H1 (cell line): ENCODE measurements around the gene ACSM2B. TPM values are rescaled to one million over a fixed set of nuclear protein-coding genes. Genes with fewer than 3 reads are reported as not detected.
"Not testable (repeated sequence)": the region's sequence is repeated elsewhere in the genome, so short reads cannot be mapped to it uniquely, and the experiment has no call there.

ENCODE experiments used
- CTCF ChIA-PET: fragments of 300-600 bp; sonication (Branson Sonifier 250); formaldehyde crosslinking; loops from one replicate; lab custom pipeline; 2021; ENCODE audit not compliant: partially characterized antibody; lab: Charles Lee
- POLR2A ChIA-PET: fragments of 300-600 bp; sonication (Branson Sonifier 250); formaldehyde crosslinking; loops from one replicate; lab custom pipeline; 2021; ENCODE audit warnings: inconsistent platforms; ENCODE audit not compliant: partially characterized antibody; lab: Charles Lee
- DNase-seq, 2 experiments: peaks; one replicate each; pipeline versions ENCODE4 v3.0.0 to v3.0.0-alpha.2; 2010 to 2022; ENCODE audit warnings: low spot score in 2 of 2, low read depth in 1 of 2, mixed read lengths in 1 of 2
- FAIRE-seq: peaks from 2 replicates; lab custom pipeline; 2011; peaks lifted over from hg19 to GRCh38; lab: Jason Lieb, UNC
- H2AFZ ChIP-seq: 2 replicates; pipeline ENCODE4 v1.8.1; 2012; ENCODE audit warnings: low read length, inconsistent platforms
- H2AK5ac ChIP-seq: 2 replicates; pipeline ENCODE4 v1.6.1; 2013; ENCODE audit warnings: low read depth, low read length
- H2BK120ac ChIP-seq: replicated peaks from 2 replicates; pipeline ENCODE3; 2013; ENCODE audit warnings: low read depth, low read length, inconsistent platforms
- H2BK12ac ChIP-seq: 2 replicates; pipeline ENCODE4 v1.6.1; 2013; ENCODE audit warnings: low read depth, low read length
- H2BK15ac ChIP-seq: 2 replicates; pipeline ENCODE4 v1.6.1; 2013; ENCODE audit warnings: low read length
- H2BK20ac ChIP-seq: 2 replicates; pipeline ENCODE4 v1.6.1; 2013; ENCODE audit warnings: low read length
- H2BK5ac ChIP-seq: 2 replicates; pipeline ENCODE4 v1.6.1; 2013; ENCODE audit warnings: low read depth, low read length
- H3K14ac ChIP-seq: 2 replicates; pipeline ENCODE4 v1.6.1; 2013; ENCODE audit warnings: inconsistent platforms; ENCODE audit not compliant: insufficient read length
- H3K18ac ChIP-seq: 2 replicates; pipeline ENCODE4 v1.6.1; 2013; ENCODE audit warnings: low read length; ENCODE audit errors: extremely low read depth
- H3K23ac ChIP-seq: 2 replicates; pipeline ENCODE4 v1.6.1; 2013; ENCODE audit warnings: inconsistent platforms; ENCODE audit not compliant: insufficient read length
- H3K23me2 ChIP-seq: 2 replicates; pipeline ENCODE4 v1.6.1; 2013; ENCODE audit warnings: low read depth, low read length
- H3K27ac ChIP-seq: 2 replicates; pipeline ENCODE4 v1.6.1; 2011; ENCODE audit warnings: low read depth, low read length, inconsistent platforms
- H3K27me3 ChIP-seq, 4 experiments: replicated peaks in 1 of 4; 1 replicate in 1 of 4; 2 replicates in 3 of 4; pipeline versions ENCODE4 v1.6.1 to v1.8.1; 2011 to 2013; ENCODE audit warnings: low read length in 3 of 4, mild to moderate bottlenecking in 3 of 4, inconsistent platforms in 2 of 4, mixed read lengths in 2 of 4, moderate library complexity in 1 of 4; ENCODE audit not compliant: control insufficient read depth in 3 of 4, insufficient read depth in 3 of 4; ENCODE audit errors: extremely low read depth in 1 of 4
- H3K36me3 ChIP-seq, 4 experiments: 2 replicates each; pipeline versions ENCODE4 v1.6.1 to v1.8.1; 2011 to 2013; ENCODE audit warnings: mild to moderate bottlenecking in 4 of 4, low read length in 3 of 4, moderate library complexity in 2 of 4, control low read depth in 1 of 4, inconsistent platforms in 1 of 4; ENCODE audit not compliant: insufficient read depth in 4 of 4, control insufficient read depth in 2 of 4
- H3K4ac ChIP-seq: replicated peaks from 2 replicates; pipeline ENCODE3; 2013; ENCODE audit warnings: low read length, low read depth, mixed read lengths, inconsistent platforms; ENCODE audit not compliant: insufficient read length
- H3K4me1 ChIP-seq, 4 experiments: replicated peaks in 1 of 4; 1 replicate in 1 of 4; 2 replicates in 3 of 4; pipeline versions ENCODE4 v1.6.1 to v1.8.1; 2011 to 2013; ENCODE audit warnings: low read length in 3 of 4, inconsistent platforms in 2 of 4, mixed read lengths in 1 of 4; ENCODE audit not compliant: insufficient read depth in 4 of 4, control insufficient read depth in 3 of 4
- H3K4me2 ChIP-seq, 2 experiments: 2 replicates each; pipeline versions ENCODE4 v1.6.1 to v1.8.1; 2011 to 2013; ENCODE audit warnings: low read depth in 2 of 2, low read length in 2 of 2, control low read depth in 1 of 2, inconsistent platforms in 1 of 2, mild to moderate bottlenecking in 1 of 2; ENCODE audit not compliant: insufficient read depth in 1 of 2
- H3K4me3 ChIP-seq, 4 experiments: fragments of 200-600, 300-600 bp in 1 of 4; sonication (generic), shearing (Covaris generic), sonication (Bioruptor Twin) in 1 of 4; 2 replicates each; pipeline versions ENCODE4 v1.5.1 to v1.8.1; 2011 to 2016; ENCODE audit warnings: low read length in 4 of 4, low read depth in 3 of 4, control low read depth in 2 of 4, inconsistent platforms in 2 of 4, mild to moderate bottlenecking in 2 of 4, mixed read lengths in 1 of 4, moderate library complexity in 1 of 4; ENCODE audit not compliant: insufficient read depth in 2 of 4; ENCODE audit errors: extremely low read depth in 1 of 4
- H3K56ac ChIP-seq: replicated peaks from 2 replicates; pipeline ENCODE3; 2013; ENCODE audit warnings: low read depth, mild to moderate bottlenecking, mixed read lengths, low read length, inconsistent platforms; ENCODE audit not compliant: insufficient read length
- H3K79me1 ChIP-seq: 2 replicates; pipeline ENCODE4 v1.6.1; 2013; ENCODE audit warnings: low read depth, low read length, control low read depth
- H3K79me2 ChIP-seq, 2 experiments: 2 replicates each; pipeline versions ENCODE4 v1.6.1 to v1.8.1; 2012 to 2013; ENCODE audit warnings: low read length in 2 of 2, mild to moderate bottlenecking in 2 of 2, inconsistent platforms in 1 of 2; ENCODE audit not compliant: insufficient read depth in 2 of 2, control insufficient read depth in 1 of 2
- H3K9ac ChIP-seq, 4 experiments: replicated peaks in 1 of 4; 1 replicate in 1 of 4; 2 replicates in 3 of 4; pipeline versions ENCODE4 v1.6.1 to v1.8.1; 2011 to 2013; ENCODE audit warnings: low read depth in 3 of 4, low read length in 3 of 4, control low read depth in 2 of 4, mild to moderate bottlenecking in 2 of 4, moderate library complexity in 2 of 4, inconsistent platforms in 1 of 4; ENCODE audit errors: extremely low read depth in 1 of 4
- H3K9me3 ChIP-seq, 2 experiments: 2 replicates each; pipeline versions ENCODE4 v1.6.1 to v1.8.1; 2012 to 2013; ENCODE audit warnings: mild to moderate bottlenecking in 2 of 2, moderate library complexity in 2 of 2, control low read depth in 1 of 2, inconsistent platforms in 1 of 2, low read depth in 1 of 2, low read length in 1 of 2, mixed read lengths in 1 of 2; ENCODE audit not compliant: insufficient read depth in 2 of 2
- H4K20me1 ChIP-seq, 2 experiments: replicated peaks in 1 of 2; 2 replicates each; pipeline versions ENCODE3 to v1.8.1; 2011 to 2013; ENCODE audit warnings: inconsistent platforms in 2 of 2, low read length in 2 of 2, mild to moderate bottlenecking in 1 of 2; ENCODE audit not compliant: insufficient read depth in 2 of 2, control insufficient read depth in 1 of 2
- H4K5ac ChIP-seq: 2 replicates; pipeline ENCODE4 v1.6.1; 2013; ENCODE audit warnings: low read length, low read depth, mixed read lengths, inconsistent platforms; ENCODE audit not compliant: insufficient read length
- H4K8ac ChIP-seq: 2 replicates; pipeline ENCODE4 v1.8.0; 2013; ENCODE audit warnings: mild to moderate bottlenecking, moderate library complexity, low read length, inconsistent platforms; ENCODE audit not compliant: insufficient read depth; ENCODE audit errors: extremely low read depth
- H4K91ac ChIP-seq: replicated peaks from 2 replicates; pipeline ENCODE3; 2013; ENCODE audit warnings: low read length, mixed read lengths, inconsistent platforms; ENCODE audit not compliant: insufficient read length
- WGBS, 2 experiments: shearing (Covaris generic) in 1 of 2; methylation state at CpG; one replicate each; pipeline versions ENCODE4 v1.1.6 to v1.1.7; 2013 to 2015; ENCODE audit warnings: low lambda C conversion rate in 2 of 2, mixed read lengths in 2 of 2, inconsistent platforms in 1 of 2, low coverage in 1 of 2, missing lambda C conversion rate in 1 of 2; ENCODE audit not compliant: insufficient replicate concordance in 2 of 2, insufficient coverage in 1 of 2, insufficient read length in 1 of 2; ENCODE audit errors: extremely low coverage in 1 of 2, missing lambda C conversion rate in 1 of 2; 5-methylcytosine and 5-hydroxymethylcytosine counted together
- polyA plus RNA-seq, 7 experiments: library from polyadenylated mRNA; depleted of rRNA in 3 of 7; stranded (reverse) in 5 of 7; unstranded in 2 of 7; fragments of >200 nt in 5 of 7; fragments of 200-250 nt in 2 of 7; gene quantifications; 1 replicate in 5 of 7; 2 replicates in 1 of 7; 4 replicates in 1 of 7; pipeline versions ENCODE4 v1.2.1 to v1.2.3, GENCODE V29; 2011 to 2013; ENCODE audit warnings: missing spikeins in 2 of 7, mixed read lengths in 2 of 7
- total RNA-seq: library from RNA; stranded (reverse); fragmentation: NEBNext Ultra II Directional; extraction: Animal tissue kit (Norgen Biotek cat#: 25700); gene quantifications from 2 replicates; pipeline ENCODE4 v1.2.1, GENCODE V29; 2021

ACSM2B gene
- total and polyA plus RNA-seq, 2 of the 8 experiments (the other 6 are each of a cell fraction or from before 2014, with no cell fraction given), result not detected

DNA sequence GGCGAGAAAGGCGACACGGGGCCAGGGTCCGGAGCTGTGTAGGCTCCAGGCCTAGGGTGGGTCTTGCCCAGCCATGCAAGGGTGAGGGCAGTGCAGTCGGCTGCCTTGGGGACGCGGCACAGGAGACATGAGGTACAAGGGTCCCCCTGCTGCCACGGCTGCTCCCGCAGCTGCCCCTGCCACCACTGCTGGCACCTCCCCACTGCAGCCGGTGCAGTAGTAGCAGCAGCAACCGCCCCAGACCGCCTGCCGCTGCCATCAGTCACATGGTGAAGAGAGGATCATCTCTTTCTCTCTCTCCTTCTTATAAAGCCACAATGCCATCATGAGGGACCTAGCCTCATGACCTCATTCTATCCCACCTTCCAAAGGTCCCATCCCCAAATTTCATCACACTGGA lies 44.4 kb downstream of the ACSM2B start:
- H4K91ac ChIP-seq, DNase-seq, H3K23ac ChIP-seq, H4K5ac ChIP-seq, H2BK12ac ChIP-seq, CTCF ChIA-PET, H2BK15ac ChIP-seq, H3K79me1 ChIP-seq, H2AK5ac ChIP-seq, H3K9ac ChIP-seq, POLR2A ChIA-PET, H3K9me3 ChIP-seq, H3K4me3 ChIP-seq, H3K14ac ChIP-seq, H3K56ac ChIP-seq, H2BK120ac ChIP-seq, H3K27ac ChIP-seq, H3K4me2 ChIP-seq, H4K20me1 ChIP-seq, H4K8ac ChIP-seq, H3K4me1 ChIP-seq, H3K18ac ChIP-seq, H3K27me3 ChIP-seq, H2AFZ ChIP-seq, H3K4ac ChIP-seq, H3K36me3 ChIP-seq, FAIRE-seq, H2BK5ac ChIP-seq, H3K79me2 ChIP-seq, H3K23me2 ChIP-seq, H2BK20ac ChIP-seq: not testable (repeated sequence)
- no CpG with 5 or more reads among the region's 13 CpGs for WGBS, 2 experiments
